Measurements from ENCODE around the gene DDC.

DNA sequence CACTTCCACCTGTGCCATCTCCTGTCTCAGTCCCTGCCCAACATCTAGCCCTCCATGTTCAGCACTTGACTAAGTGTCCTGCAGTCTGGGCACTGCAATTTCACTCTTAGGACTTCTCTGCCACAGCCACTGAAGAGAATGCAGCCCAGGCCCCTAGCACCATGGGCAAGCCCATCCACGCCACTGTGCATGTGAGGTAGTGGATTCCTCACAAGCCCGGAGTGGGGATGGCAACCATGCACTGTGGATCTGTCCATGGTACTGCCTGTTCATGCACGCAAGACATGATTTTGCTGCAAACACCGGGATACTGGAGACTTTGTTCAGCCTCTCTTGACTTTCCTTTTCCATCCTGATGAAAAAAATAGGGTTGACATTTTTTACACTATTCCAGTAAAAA lies 12.3 kb downstream of the DDC start:
- TF ChIP-seq, protein P1, sequence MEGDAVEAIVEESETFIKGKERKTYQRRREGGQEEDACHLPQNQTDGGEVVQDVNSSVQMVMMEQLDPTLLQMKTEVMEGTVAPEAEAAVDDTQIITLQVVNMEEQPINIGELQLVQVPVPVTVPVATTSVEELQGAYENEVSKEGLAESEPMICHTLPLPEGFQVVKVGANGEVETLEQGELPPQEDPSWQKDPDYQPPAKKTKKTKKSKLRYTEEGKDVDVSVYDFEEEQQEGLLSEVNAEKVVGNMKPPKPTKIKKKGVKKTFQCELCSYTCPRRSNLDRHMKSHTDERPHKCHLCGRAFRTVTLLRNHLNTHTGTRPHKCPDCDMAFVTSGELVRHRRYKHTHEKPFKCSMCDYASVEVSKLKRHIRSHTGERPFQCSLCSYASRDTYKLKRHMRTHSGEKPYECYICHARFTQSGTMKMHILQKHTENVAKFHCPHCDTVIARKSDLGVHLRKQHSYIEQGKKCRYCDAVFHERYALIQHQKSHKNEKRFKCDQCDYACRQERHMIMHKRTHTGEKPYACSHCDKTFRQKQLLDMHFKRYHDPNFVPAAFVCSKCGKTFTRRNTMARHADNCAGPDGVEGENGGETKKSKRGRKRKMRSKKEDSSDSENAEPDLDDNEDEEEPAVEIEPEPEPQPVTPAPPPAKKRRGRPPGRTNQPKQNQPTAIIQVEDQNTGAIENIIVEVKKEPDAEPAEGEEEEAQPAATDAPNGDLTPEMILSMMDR (IDR thresholded peaks at IDR 0.05), result no peak
- TF ChIP-seq POLR2AphosphoS5 (IDR thresholded peaks at IDR 0.05) (no peak), POLR2A (IDR thresholded peaks at IDR 0.05) (no peak), EP300 (IDR thresholded peaks at IDR 0.05; ENCODE audit: low read depth) (no peak)
